H1 (cell line): ENCODE measurements around the gene GRAP. TPM values are rescaled to one million over a fixed set of nuclear protein-coding genes. Genes with fewer than 3 reads are reported as not detected.

Experiments used
- KDM4A ChIP-seq: IDR thresholded peaks from one replicate; pipeline ENCODE4 v1.7.1; 2012; ENCODE audit warnings: low read depth, mild to moderate bottlenecking, moderate library complexity, low read length, inconsistent platforms; ENCODE audit not compliant: severe bottlenecking
- TCF12 ChIP-seq: IDR thresholded peaks from 2 replicates; pipeline ENCODE4 v1.6.1; 2011; ENCODE audit warnings: low read depth, mild to moderate bottlenecking, low read length
- ZNF274 ChIP-seq: IDR thresholded peaks from 2 replicates; pipeline ENCODE4 v1.7.0; 2012; ENCODE audit warnings: low read length, borderline replicate concordance; ENCODE audit errors: extremely low read depth
- polyA plus RNA-seq, 7 experiments: library from polyadenylated mRNA; depleted of rRNA in 3 of 7; stranded (reverse) in 5 of 7; unstranded in 2 of 7; fragments of >200 nt in 5 of 7; fragments of 200-250 nt in 2 of 7; gene quantifications; 1 replicate in 5 of 7; 2 replicates in 1 of 7; 4 replicates in 1 of 7; pipeline versions ENCODE4 v1.2.1 to v1.2.3, GENCODE V29; 2011 to 2013; ENCODE audit warnings: missing spikeins in 2 of 7, mixed read lengths in 2 of 7
- total RNA-seq: library from RNA; stranded (reverse); fragmentation: NEBNext Ultra II Directional; extraction: Animal tissue kit (Norgen Biotek cat#: 25700); gene quantifications from 2 replicates; pipeline ENCODE4 v1.2.1, GENCODE V29; 2021

Gene GRAP
- total and polyA plus RNA-seq, 2 of the 8 experiments (the other 6 are each of a cell fraction or from before 2014, with no cell fraction given): 0.18 to 0.24 TPM

DNA sequence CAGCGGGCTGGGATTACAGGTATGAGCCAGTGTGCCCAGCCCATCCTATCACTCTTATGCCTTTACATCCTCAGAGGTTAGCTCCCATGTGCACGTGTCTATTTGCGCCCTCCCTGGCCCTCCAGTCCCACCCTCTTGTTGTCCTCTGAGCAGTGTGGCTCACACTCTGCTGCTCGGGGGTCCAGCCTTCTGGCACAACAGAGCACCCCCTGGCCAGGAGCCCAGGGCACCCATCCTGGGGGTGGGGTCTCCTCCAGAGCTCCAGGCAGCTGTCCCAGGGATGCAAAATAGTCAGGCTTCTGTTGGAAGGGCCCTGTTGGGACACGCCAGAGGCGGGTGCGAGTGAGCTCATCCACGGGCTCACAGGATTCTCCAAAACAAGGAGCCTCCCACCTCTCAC lies 30.5 kb downstream of the GRAP start (continued):
- TF ChIP-seq TCF12 (no peak), ZNF274 (no peak), KDM4A (no peak)
